Measurements from ENCODE around the gene CDC42EP1. TPM values are rescaled to one million over a fixed set of nuclear protein-coding genes. Genes with fewer than 3 reads are reported as not detected.
"Not testable (repeated sequence)": the region's sequence is repeated elsewhere in the genome, so short reads cannot be mapped to it uniquely, and the experiment has no call there.

Gene CDC42EP1
- total RNA-seq, 1 experiment from 2014 or later: 12.7 TPM

- TF ChIP-seq, protein P1, sequence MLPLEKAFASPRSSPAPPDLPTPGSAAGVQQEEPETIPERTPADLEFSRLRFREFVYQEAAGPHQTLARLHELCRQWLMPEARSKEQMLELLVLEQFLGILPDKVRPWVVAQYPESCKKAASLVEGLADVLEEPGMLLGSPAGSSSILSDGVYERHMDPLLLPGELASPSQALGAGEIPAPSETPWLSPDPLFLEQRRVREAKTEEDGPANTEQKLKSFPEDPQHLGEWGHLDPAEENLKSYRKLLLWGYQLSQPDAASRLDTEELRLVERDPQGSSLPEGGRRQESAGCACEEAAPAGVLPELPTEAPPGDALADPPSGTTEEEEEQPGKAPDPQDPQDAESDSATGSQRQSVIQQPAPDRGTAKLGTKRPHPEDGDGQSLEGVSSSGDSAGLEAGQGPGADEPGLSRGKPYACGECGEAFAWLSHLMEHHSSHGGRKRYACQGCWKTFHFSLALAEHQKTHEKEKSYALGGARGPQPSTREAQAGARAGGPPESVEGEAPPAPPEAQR (CRISPR knock-in tag; IDR thresholded peaks at IDR 0.05): no peak
- TF ChIP-seq CREB1 (CRISPR knock-in tag; IDR thresholded peaks at IDR 0.05) (no peak), IRF1 (CRISPR knock-in tag; IDR thresholded peaks at IDR 0.05) (no peak), CREM (CRISPR knock-in tag; IDR thresholded peaks at IDR 0.05) (no peak), FOXK1 (CRISPR knock-in tag; IDR thresholded peaks at IDR 0.05) (no peak), GABPB1 (CRISPR knock-in tag; IDR thresholded peaks at IDR 0.05) (no peak)
These were observed 10.6 kb upstream of the CDC42EP1 start (continued) for GRCh38 chr22:37549704-37550059.

DNA sequence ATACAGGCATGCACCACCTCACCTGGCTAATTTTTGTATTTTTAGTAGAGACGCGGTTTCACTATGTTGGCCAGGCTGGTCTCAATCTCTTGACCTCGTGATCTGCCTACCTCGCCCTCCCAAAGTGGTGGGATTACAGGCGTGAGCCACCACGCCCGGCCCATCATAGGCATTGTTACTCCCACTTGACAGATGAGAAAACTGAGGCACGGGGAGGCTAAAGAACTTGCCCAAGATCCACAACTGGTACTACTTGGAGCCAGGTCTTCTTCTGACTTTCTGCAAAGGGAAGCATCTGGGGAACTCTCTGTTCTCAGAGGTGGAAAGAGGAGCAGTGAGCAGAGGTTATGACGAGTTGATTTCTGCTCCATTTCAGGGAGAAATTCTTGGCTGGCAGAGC is 9.4 kb upstream of the CDC42EP1 start:
- CTCF ChIA-PET: interaction anchor here (2.0 to 16.5 kb wide), 3 partner anchors 12 to 58 kb away, joined by 4 to 728 read pairs (median 5); partner anchors contain the start of genes CDC42EP1 and GGA1
- H3K27ac Mint-ChIP-seq; DNase-seq (ENCODE audit: low spot score); H3K9me3 Mint-ChIP-seq; H3K4me3 Mint-ChIP-seq; ATAC-seq; H3K36me3 Mint-ChIP-seq; POLR2A ChIA-PET: not testable (repeated sequence)
- Mint-ChIP-seq H3K27me3 (ENCODE audit: low read depth) (peaks cover 15% of the 10 kb centered on the region), H3K4me1 (peaks cover 38% of the 10 kb centered on the region)

DNA sequence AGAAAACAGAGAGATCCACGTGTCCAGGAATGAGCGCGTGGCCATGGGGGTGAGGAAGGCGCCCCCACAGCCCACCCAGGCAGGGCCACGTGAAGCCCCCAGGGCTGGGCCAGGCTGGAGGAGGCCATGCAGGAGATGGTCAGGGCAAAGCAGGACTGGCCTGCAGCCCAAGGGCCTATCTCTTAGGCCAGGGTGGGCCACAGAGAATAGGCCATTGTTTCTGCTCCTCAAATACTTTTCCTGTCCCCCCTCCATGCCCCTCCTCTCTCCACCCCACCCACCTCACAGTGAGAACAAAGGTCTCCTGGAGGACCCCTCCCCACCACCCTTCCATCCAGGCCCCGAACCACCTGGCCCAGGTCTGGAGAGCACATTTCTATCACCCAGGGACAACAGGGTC is 8.3 kb upstream of the CDC42EP1 start:
- ChIA-PET CTCF (interaction anchor here (0.7 to 16.5 kb wide), 5 partner anchors 10 to 79 kb away, joined by 3 to 728 read pairs (median 7); partner anchors contain the start of gene CDC42EP1), POLR2A (interaction anchor here (1.2 kb wide), 1 partner anchor 10 kb away, joined by 6 read pairs; no protein-coding TSS in a partner anchor)
- peaks cover 23% of the 10 kb centered on the region for H3K27me3 Mint-ChIP-seq (ENCODE audit: low read depth)
- TF ChIP-seq EMX1 (CRISPR knock-in tag; IDR thresholded peaks at IDR 0.05) (no peak), ZBTB21 (CRISPR knock-in tag; IDR thresholded peaks at IDR 0.05; ENCODE audit: borderline replicate concordance) (no peak), TEAD4 (CRISPR knock-in tag; IDR thresholded peaks at IDR 0.05) (no peak), ZMAT4 (CRISPR knock-in tag; IDR thresholded peaks at IDR 0.05) (no peak), TEAD1 (CRISPR knock-in tag; IDR thresholded peaks at IDR 0.05) (no peak), TP53 (CRISPR knock-in tag; IDR thresholded peaks at IDR 0.05) (no peak), CREB1 (CRISPR knock-in tag; IDR thresholded peaks at IDR 0.05) (no peak), IRF1 (CRISPR knock-in tag; IDR thresholded peaks at IDR 0.05) (no peak), AFF4 (CRISPR knock-in tag; IDR thresholded peaks at IDR 0.05; ENCODE audit: borderline replicate concordance) (no peak), ZNF232 (CRISPR knock-in tag; IDR thresholded peaks at IDR 0.05) (no peak), ZNF121 (CRISPR knock-in tag; IDR thresholded peaks at IDR 0.05) (no peak)
- no peak overlapping the region for H3K4me3 Mint-ChIP-seq
- ATAC-seq (no peak), DNase-seq (ENCODE audit: low spot score) (no peak)
- no peaks in the 10 kb centered on the region for H3K36me3 Mint-ChIP-seq
- no peaks in the 10 kb centered on the region for H3K9me3 Mint-ChIP-seq
- no peak overlapping the region for H3K27ac Mint-ChIP-seq
- peaks cover 41% of the 10 kb centered on the region for H3K4me1 Mint-ChIP-seq

Data from WTC11 (cell line).